ENCODE data around the gene SDF4. TPM values are rescaled to one million over a fixed set of nuclear protein-coding genes. Genes with fewer than 3 reads are reported as not detected.

SDF4 gene
- total RNA-seq, 1 experiment from 2014 or later = 82.0 TPM

DNA sequence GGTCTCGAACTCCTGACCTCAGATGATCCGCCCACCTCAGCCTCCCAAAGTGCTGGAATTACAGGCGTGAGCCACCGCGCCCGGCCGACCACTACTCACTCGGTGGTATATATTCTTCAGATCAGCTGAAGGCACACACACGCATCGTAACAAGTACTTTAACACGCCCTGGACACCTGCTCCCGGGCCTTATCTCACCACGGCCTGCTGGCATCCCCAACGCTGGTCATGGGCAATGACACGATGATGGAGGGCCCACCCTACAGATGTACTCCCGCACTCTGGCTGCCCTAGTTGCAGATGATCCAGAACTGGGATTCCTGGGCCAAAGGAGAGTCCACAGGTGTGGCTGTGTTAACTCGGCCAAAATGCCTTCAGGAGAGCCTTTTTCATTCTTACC lies 30.3 kb upstream of the SDF4 start:
- H4K20me1 ChIP-seq (ENCODE audit: control insufficient read depth, insufficient read depth, insufficient read length) = no peaks in the 10 kb centered on the region
- H3K4ac ChIP-seq (ENCODE audit: low read depth, low read length) = no peak overlapping the region
- H3K9ac ChIP-seq (ENCODE audit: extremely low read depth, insufficient read length, low read length) = no peak overlapping the region
- Mint-ChIP-seq H3K36me3 (ENCODE audit: insufficient read depth in 1 of 3, low read depth in 3 of 3) (peaks cover 41 to 79% (median 61%) of the 10 kb centered on the region in 3 experiments; a peak in 6 of 7 replicates), H3K27ac (no peak overlapping the region), H3K4me3 (no peak overlapping the region), H3K27me3 (ENCODE audit: low read depth) (peaks cover 3% of the 10 kb centered on the region; the same call in 1 of the 2 replicates), H3K4me1 (peaks cover 12 to 20% of the 10 kb centered on the region in 2 experiments), H3K9me3 (no peaks in the 10 kb centered on the region; a peak in 1 of 5 replicates)
- DNase-seq = no peak
- no peak overlapping the region for H2AK5ac ChIP-seq (ENCODE audit: insufficient read length, low read length)
- WGBS (ENCODE audit: extremely low coverage, insufficient read length, low lambda C conversion rate) = no CpG with 5 or more reads among the region's 17 CpGs
- H4K91ac ChIP-seq (ENCODE audit: insufficient read length, low read depth, low read length) = no peak overlapping the region
- no peaks in the 10 kb centered on the region for H3K27me3 ChIP-seq (ENCODE audit: insufficient read depth, low read length)
- no peak overlapping the region for H2BK5ac ChIP-seq (ENCODE audit: insufficient read length, low read length)
- no peak overlapping the region for H4K5ac ChIP-seq (ENCODE audit: insufficient read length, low read depth, low read length)
- no peak overlapping the region for H3K23ac ChIP-seq (ENCODE audit: insufficient read length, low read depth, low read length)
- H3K9me3 ChIP-seq (ENCODE audit: control insufficient read depth, low read depth, low read length) = no peaks in the 10 kb centered on the region
- H3K18ac ChIP-seq (ENCODE audit: insufficient read length, low read depth, low read length) = no peak overlapping the region
- no peak overlapping the region for H2BK20ac ChIP-seq (ENCODE audit: low read depth, low read length, poor library complexity, severe bottlenecking)
- no peaks in the 10 kb centered on the region for H3K4me1 ChIP-seq (ENCODE audit: insufficient read depth, low read length)
- H3K27ac ChIP-seq (ENCODE audit: insufficient read length, low read depth, low read length) = no peak overlapping the region
- no peak overlapping the region for H2BK12ac ChIP-seq (ENCODE audit: insufficient read length, low read depth, low read length)
- no peak overlapping the region for H3K4me2 ChIP-seq (ENCODE audit: insufficient read depth, insufficient read length, low read length)
- H4K8ac ChIP-seq (replicated peaks; ENCODE audit: insufficient read length, low read depth, low read length) = no peak overlapping the region
- H3K56ac ChIP-seq (ENCODE audit: insufficient read length, low read depth, low read length) = no peak overlapping the region
- H2BK120ac ChIP-seq (ENCODE audit: low read depth, low read length, poor library complexity, severe bottlenecking) = no peak overlapping the region
- no peak overlapping the region for H3T11ph ChIP-seq (ENCODE audit: low read length)
- no peaks in the 10 kb centered on the region; the same call in 1 of the 2 replicates for H3K79me2 ChIP-seq (ENCODE audit: insufficient read depth, low read length)
- H2AFZ ChIP-seq (ENCODE audit: low read length) = no peak overlapping the region
- no peaks in the 10 kb centered on the region for H3K23me2 ChIP-seq (ENCODE audit: insufficient read length, low read depth, low read length, poor library complexity, severe bottlenecking)
- H2BK15ac ChIP-seq (ENCODE audit: low read depth, low read length) = no peak overlapping the region
- H3K14ac ChIP-seq (ENCODE audit: insufficient read depth, low read length) = no peak overlapping the region
- TF ChIP-seq, protein P1, sequence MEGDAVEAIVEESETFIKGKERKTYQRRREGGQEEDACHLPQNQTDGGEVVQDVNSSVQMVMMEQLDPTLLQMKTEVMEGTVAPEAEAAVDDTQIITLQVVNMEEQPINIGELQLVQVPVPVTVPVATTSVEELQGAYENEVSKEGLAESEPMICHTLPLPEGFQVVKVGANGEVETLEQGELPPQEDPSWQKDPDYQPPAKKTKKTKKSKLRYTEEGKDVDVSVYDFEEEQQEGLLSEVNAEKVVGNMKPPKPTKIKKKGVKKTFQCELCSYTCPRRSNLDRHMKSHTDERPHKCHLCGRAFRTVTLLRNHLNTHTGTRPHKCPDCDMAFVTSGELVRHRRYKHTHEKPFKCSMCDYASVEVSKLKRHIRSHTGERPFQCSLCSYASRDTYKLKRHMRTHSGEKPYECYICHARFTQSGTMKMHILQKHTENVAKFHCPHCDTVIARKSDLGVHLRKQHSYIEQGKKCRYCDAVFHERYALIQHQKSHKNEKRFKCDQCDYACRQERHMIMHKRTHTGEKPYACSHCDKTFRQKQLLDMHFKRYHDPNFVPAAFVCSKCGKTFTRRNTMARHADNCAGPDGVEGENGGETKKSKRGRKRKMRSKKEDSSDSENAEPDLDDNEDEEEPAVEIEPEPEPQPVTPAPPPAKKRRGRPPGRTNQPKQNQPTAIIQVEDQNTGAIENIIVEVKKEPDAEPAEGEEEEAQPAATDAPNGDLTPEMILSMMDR (conservative IDR thresholded peaks at IDR 0.05) = no peak
- no peaks in the 10 kb centered on the region for H3K79me1 ChIP-seq (ENCODE audit: insufficient read depth, low read depth, low read length, poor library complexity, severe bottlenecking)

Measured in H9 (cell line).